ENCODE results near the gene PCDHB8.
"Not testable (repeated sequence)": the region's sequence is repeated elsewhere in the genome, so short reads cannot be mapped to it uniquely, and the experiment has no call there.

PCDHB8 gene

GRCh38 chr5:141199359-141200235, 22.0 kb downstream of the PCDHB8 start, which contains the start of gene PCDHB11:
PCDHB11 (plus strand) TSS chr5:141199627; CDS start chr5:141199775, 148 bp downstream.
- FAIRE-seq: peak; percentile 95
- DNase-seq (ENCODE audit: insufficient read length, low spot score): no peak
- peak; percentile 21 for TF ChIP-seq CTCF (IDR thresholded peaks at IDR 0.05; ENCODE audit: insufficient read depth, missing control alignments)

- FAIRE-seq; DNase-seq (ENCODE audit: insufficient read length, low spot score): not testable (repeated sequence)
These were observed 23.5 kb downstream of the PCDHB8 start for GRCh38 chr5:141201126-141201525.

- not testable (repeated sequence) for DNase-seq (ENCODE audit: insufficient read length, low spot score); FAIRE-seq
These were observed 24.1 kb downstream of the PCDHB8 start for GRCh38 chr5:141201646-141202045.

GRCh38 chr5:141208478-141208877, 30.9 kb downstream of the PCDHB8 start, which contains the start of gene PCDHB12:
PCDHB12 (plus strand) TSS chr5:141208719; CDS start chr5:141208908, 189 bp downstream.
- FAIRE-seq (no peak), DNase-seq (ENCODE audit: insufficient read length, low spot score) (no peak)
- TF ChIP-seq CTCF (IDR thresholded peaks at IDR 0.05; ENCODE audit: insufficient read depth, missing control alignments): no peak

GRCh38 chr5:141210281-141210680, 32.7 kb downstream of the PCDHB8 start:
- FAIRE-seq; DNase-seq (ENCODE audit: insufficient read length, low spot score): not testable (repeated sequence)

- FAIRE-seq; DNase-seq (ENCODE audit: insufficient read length, low spot score): not testable (repeated sequence)
These were observed 33.3 kb downstream of the PCDHB8 start for GRCh38 chr5:141210849-141211248.

- DNase-seq (ENCODE audit: insufficient read length, low spot score): not testable (repeated sequence)
- FAIRE-seq: peak; percentile 93
These were observed 36.2 kb downstream of the PCDHB8 start, which contains the start of gene PCDHB13 for GRCh38 chr5:141213656-141214339. PCDHB13 (plus strand) TSS chr5:141213919; CDS start chr5:141214124, 205 bp downstream.

- not testable (repeated sequence) for FAIRE-seq; DNase-seq (ENCODE audit: insufficient read length, low spot score)
These were observed 37.0 kb downstream of the PCDHB8 start for GRCh38 chr5:141214583-141214982.

GRCh38 chr5:141215504-141215903, 37.9 kb downstream of the PCDHB8 start:
- FAIRE-seq; DNase-seq (ENCODE audit: insufficient read length, low spot score): not testable (repeated sequence)

GRCh38 chr5:141216035-141216434, 38.4 kb downstream of the PCDHB8 start:
- not testable (repeated sequence) for FAIRE-seq; DNase-seq (ENCODE audit: insufficient read length, low spot score)

GRCh38 chr5:141223112-141223783, 45.7 kb downstream of the PCDHB8 start, which contains the start of gene PCDHB14:
PCDHB14 (plus strand) TSS chr5:141223343; CDS start chr5:141223506, 163 bp downstream.
- DNase-seq (ENCODE audit: insufficient read length, low spot score) (no peak), FAIRE-seq (no peak)
- TF ChIP-seq CTCF (IDR thresholded peaks at IDR 0.05; ENCODE audit: insufficient read depth, missing control alignments): peak; percentile 49

GRCh38 chr5:141224844-141225243, 47.3 kb downstream of the PCDHB8 start:
- FAIRE-seq: not testable (repeated sequence)

GRCh38 chr5:141225421-141225820, 47.8 kb downstream of the PCDHB8 start:
- not testable (repeated sequence) for FAIRE-seq; DNase-seq (ENCODE audit: insufficient read length, low spot score)

More at GRCh38 chr5:141224844-141225243, 47.3 kb downstream of the PCDHB8 start:
- not testable (repeated sequence) for DNase-seq (ENCODE audit: insufficient read length, low spot score)
